K562 (cell line): ENCODE results near the gene NRCAM.

Experiments used
- CEBPG ChIP-seq, 3 experiments: fragments of 200-800 bp in 1 of 3; sonication (Bioruptor generic) in 1 of 3; sonication (generic) in 1 of 3; formaldehyde crosslinking in 1 of 3; IDR thresholded peaks in 2 of 3; conservative IDR thresholded peaks in 1 of 3; 2 replicates each; pipeline versions ENCODE4 v1.6.1 to v1.8.0; 2016 to 2022; ENCODE audit warnings: missing compliant biosample characterization in 2 of 3, missing genetic modification characterization in 2 of 3, mild to moderate bottlenecking in 1 of 3, missing genetic modification reagents in 1 of 3
- MAX ChIP-seq: sonication (generic); formaldehyde crosslinking; IDR thresholded peaks from 2 replicates; pipeline ENCODE4 v1.9.0; 2022; ENCODE audit warnings: mild to moderate bottlenecking, missing genetic modification reagents
- ZNF146 ChIP-seq: IDR thresholded peaks from one replicate; pipeline ENCODE4 v1.6.1; 2018; ENCODE audit warnings: missing compliant biosample characterization; ENCODE audit not compliant: unreplicated experiment

GRCh38 chr7:108314551-108314950 is 141.7 kb downstream of the NRCAM start:
- TF ChIP-seq CEBPG (CRISPR knock-in tag; IDR thresholded peaks at IDR 0.05) = no peak
- no peak for TF ChIP-seq CEBPG (tag; conservative IDR thresholded peaks at IDR 0.05 in 1 of 2, IDR thresholded peaks at IDR 0.05 in 1 of 2)
- TF ChIP-seq MAX (CRISPR knock-in tag) = no peak
- no peak for TF ChIP-seq ZNF146 (CRISPR knock-in tag)
